Activated CD8-positive, alpha-beta memory T cell treated with anti-CD3 and anti-CD28 coated beads, Interleukin-2, amount 50 U/mL, for 1 hour (primary cell): ENCODE data around the gene TRIM41.
"Not testable (repeated sequence)": the region's sequence is repeated elsewhere in the genome, so short reads cannot be mapped to it uniquely, and the experiment has no call there.

ENCODE experiments used
- DNase-seq: peaks from one replicate; pipeline ENCODE4 v3.0.0-alpha.2; 2020; ENCODE audit errors: extremely low read depth

Gene TRIM41

DNA sequence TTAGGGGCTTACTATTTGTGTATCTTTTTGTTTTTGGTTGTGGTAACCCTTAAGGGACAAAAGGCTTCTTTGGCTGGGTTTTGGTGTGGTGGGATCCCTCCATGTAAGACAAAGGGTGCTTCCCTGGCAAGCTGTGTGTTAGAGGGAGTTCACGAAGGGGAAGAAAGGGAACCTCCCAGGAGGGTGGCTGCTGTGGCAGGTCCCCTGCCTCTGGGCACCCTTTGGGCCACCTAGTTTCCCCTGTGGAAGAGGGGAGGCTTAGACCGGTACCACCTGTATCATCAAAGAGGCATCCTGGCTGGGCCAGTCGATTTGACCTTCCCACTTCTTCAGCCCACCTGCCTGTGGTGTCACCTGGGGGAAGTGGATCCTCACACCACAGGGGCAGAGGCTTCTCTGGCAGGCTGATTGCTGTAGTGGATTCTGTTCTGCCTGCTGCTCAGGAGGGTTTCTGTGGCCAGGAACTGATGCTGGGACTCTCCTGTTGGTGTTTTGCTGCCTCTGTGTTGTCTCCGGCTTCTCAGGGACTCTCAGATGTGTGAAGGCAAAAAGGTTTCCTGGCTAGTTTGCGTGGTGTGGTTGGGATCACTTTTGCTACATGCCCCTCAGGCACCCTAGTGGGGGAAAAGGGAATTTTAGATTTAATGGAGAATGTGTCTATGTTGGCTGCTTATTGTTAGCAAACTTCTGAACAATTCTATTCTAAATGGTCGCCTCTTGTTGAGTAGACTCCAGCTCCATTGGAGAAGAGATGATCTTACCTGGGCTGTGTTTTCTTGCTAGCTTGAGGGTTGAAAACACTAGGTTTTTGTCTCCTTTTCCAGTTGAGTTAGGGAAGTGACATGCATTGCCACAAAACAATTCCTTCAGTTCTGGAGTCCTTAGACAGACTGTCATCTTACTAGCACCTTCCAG lies 61.0 kb downstream of the TRIM41 start:
- DNase-seq = not testable (repeated sequence)
